GM19043 (cell line): ENCODE data around the gene NCKAP5.
A peak's percentile ranks its signal among the peaks of the same experiment; 100 is the strongest.

Experiments used
- ATAC-seq: cut with Tn5 transposase; IDR thresholded peaks from one replicate; pipeline ENCODE4 v1.9.1; 2021; ENCODE audit warnings: low read depth; ENCODE audit not compliant: unreplicated experiment

The NCKAP5 gene

GRCh38 chr2:132804051-132804450 is 764.2 kb downstream of the NCKAP5 start:
- no peak for ATAC-seq

DNA sequence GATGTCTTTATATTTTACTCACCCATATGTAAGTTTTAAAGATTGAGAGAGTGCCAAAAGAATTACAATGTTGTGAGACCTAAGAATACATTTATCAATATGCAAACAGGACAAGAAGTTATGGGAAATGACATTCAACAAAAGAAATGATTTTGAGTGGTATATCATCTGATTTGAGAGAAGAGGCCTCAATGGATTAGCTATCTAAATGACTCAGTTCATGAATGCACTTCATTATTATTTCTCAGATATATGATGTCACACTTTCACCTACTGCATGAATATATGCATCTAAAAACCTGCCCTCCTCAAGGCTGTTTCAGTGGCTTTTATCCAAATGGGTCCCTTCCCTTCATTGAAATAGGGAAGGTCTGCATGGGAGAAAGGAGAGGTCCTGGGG is 769.9 kb downstream of the NCKAP5 start:
- ATAC-seq = no peak

- ATAC-seq = no peak
These were observed 770.7 kb downstream of the NCKAP5 start for GRCh38 chr2:132797556-132797955.

GRCh38 chr2:132797071-132797470 is 771.2 kb downstream of the NCKAP5 start:
- ATAC-seq = no peak

- ATAC-seq = no peak
These were observed 773.0 kb downstream of the NCKAP5 start for GRCh38 chr2:132795220-132795619.

- ATAC-seq = no peak
These were observed 774.7 kb downstream of the NCKAP5 start for GRCh38 chr2:132793532-132793931.

DNA sequence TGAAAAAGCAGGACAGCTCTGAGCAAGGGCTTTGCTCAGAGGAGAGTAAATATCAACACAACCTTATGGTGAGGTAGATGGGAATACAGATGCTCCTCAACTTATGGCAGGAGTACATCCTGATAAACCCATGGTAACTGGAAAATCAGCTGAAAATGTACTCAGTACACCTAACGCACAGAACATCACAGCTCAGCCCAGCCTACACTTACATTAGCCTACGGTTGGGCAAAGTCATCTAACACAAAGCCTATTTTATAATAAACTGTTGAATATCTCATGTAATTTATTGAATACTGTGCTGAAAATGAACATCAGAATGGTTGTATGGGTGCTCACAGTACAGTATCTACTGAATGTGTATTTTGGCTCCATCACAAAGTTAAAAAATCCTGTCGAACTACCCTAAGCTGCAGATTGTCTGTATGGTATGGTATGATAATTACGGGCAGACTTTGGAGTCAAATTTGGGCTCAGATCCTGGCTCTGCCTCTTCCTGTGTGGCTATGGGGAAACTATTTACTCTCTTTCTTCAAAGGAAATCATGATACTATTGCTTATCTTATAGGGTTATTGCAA is 778.0 kb downstream of the NCKAP5 start:
- no peak for ATAC-seq

DNA sequence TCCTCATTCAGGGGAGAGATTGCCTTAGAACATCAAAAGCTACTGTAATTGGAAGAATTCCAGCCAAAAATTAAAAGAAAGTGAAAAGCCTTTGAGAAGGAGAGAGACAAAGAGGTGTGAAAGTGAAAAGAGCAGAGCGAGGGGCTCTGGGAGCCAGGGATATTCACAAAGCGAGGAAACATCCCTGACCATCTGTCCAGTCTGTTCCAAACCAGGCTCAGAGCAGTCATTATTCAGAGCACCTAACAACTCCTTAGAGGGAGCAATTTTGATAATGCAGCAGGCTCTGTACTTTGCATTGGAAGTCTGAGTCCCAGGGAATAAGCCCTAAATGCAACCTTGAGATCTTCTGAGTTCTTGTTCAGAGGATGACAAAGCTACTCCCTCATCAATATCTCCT is 779.2 kb downstream of the NCKAP5 start:
- no peak for ATAC-seq

GRCh38 chr2:132788310-132788838 is 779.9 kb downstream of the NCKAP5 start:
- ATAC-seq = no peak

DNA sequence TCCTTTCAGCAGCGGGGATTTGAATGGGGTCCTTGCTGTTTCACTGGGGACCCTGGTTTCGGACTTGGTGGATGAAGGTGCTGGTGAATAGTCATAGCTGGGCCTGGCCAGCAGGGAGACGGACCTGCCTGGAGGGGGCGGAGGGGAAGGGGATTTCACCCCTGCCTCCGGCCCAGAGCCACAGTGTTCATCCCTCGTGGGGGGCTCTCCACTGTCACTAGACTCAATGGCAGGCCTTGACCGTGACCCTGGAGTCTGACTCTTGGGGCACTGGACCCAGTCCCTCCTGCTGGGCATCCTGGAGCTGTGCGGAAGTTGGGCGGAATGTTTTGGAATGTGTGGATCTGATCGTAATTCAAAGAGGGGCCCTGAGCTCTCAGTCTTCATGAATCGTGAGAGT is 784.4 kb downstream of the NCKAP5 start:
- ATAC-seq = no peak

DNA sequence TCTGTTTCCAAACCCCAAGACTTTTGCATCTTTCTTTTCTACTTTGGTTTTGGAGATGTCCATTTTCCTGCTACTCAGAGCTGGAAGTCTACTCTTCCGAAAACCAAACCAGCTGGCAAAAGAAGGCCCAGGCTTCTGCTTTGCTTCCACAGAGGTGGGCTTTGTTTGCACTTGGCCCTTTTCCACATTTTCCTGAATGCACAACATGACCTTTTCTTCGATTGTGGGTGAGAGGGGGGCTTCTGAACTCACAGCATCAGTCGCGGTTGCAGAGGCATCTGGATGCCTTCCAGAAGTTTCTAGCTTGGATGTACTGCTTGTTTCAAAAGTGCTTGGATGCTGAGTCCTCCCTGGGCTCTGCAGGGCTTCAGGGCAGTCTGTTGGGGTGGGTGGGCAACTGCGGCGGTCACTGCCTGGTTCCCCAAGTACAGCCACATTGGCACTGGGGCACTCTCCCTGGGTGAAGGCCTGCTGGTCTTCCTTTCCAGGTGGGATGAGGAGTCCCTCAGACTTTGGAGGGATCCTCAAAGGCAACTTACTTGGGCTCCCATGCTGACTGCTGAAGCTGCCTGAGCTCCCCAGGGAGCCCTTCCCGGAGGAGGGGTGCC is 786.0 kb downstream of the NCKAP5 start:
- no peak for ATAC-seq

GRCh38 chr2:132780651-132781050 is 787.6 kb downstream of the NCKAP5 start:
- no peak for ATAC-seq

DNA sequence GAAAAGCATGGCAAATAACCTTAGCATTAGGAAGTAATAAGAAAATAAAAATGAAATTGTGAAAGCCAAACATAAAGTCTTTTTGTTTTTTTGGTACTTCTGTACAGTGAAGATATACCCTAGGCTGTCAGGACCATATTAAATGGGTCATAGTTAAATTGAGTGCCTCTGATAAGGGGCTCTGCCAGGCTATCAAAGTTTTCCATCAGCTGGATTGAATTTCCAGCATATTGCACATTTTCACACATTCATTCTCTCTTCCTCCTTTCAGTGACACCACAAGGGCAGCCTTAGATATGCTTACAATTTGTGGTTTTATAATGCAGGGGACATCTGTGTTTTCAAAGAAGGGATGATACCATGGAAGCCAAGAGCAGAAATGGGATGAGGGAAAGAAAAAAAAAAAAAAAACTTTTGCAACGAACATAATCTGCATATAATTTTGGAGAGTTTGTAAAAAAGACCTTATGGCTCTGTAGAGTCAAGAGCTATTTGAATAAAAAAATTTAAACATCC is 789.0 kb downstream of the NCKAP5 start:
- no peak for ATAC-seq

- ATAC-seq = no peak
These were observed 792.0 kb downstream of the NCKAP5 start for GRCh38 chr2:132776287-132776686.

GRCh38 chr2:132774189-132774588 is 794.1 kb downstream of the NCKAP5 start:
- no peak for ATAC-seq

DNA sequence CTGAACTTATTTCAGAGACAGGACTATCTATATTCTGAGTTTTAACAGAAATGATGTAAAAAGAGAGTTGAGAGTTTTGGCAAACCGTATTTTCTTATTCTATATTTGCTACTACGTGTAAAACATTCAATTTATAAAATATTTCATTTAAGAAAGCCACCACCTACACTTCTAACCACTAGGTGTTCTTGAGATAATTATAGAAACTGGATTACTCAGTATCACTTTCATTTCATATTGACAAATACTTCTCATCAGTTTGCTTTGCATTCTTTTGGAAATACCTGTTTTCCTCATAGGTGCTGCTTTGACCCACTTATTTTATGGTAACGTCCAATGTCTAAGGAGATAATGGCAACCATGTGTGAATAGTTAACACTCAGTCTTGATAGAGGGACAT is 794.9 kb downstream of the NCKAP5 start:
- no peak for ATAC-seq

DNA sequence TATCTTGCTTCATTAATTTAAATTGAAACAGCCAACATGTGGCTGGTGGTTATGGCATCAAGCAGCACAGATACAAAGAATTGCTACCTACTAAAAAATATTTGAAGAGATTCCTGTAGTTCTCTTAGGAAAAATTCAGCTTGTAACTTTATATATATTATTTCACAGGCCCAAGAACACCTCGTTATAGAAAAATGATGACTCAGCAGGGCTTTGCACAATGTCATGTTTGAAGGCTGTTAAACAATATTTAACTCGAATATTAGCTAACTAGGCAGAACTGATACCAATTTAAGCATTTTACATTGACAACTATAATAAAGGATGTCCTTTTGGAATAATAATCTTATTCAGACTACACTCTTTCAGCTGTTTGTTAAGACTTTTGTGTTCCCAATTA is 795.9 kb downstream of the NCKAP5 start:
- no peak for ATAC-seq

DNA sequence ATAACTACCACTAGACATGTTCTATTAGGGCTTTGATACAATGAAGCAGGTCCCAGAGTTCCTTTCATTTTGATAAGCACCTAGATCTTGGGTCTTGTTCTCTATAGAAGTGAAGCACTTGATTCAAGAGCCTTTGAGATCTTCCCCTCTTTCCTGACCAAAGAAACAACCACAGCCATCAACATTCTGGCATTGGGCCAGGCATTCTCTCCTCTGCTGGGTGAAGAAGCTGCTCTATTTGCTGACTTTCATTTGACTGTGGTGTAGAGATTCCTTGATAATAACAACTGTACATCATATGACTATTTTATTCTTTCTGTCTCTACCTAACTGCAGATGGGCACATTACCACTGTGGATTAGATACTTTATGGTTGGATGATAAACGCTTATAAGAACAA is 801.7 kb downstream of the NCKAP5 start:
- ATAC-seq = no peak

DNA sequence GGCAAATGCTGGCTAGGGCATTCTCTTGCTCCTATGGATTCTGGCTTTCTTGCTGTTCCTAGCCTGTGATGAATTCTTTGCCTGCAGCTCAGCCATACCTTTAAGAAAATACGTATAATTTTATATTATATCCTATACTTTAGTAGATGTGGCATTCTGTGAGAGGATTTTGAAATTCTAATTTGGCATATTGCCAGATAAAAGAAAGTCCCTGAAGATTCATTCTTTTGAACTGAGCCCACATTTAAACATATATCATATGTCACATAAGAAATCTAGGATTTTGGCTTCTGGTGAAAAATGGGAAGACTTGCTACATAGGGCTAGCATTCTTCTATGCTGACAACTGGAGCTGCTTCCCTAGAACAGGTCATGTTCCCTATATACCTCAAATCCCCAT is 806.8 kb downstream of the NCKAP5 start:
- ATAC-seq = no peak

GRCh38 chr2:132760971-132761370 is 807.3 kb downstream of the NCKAP5 start:
- ATAC-seq = no peak

GRCh38 chr2:132760405-132760804 is 807.9 kb downstream of the NCKAP5 start:
- ATAC-seq = peak; percentile 56

DNA sequence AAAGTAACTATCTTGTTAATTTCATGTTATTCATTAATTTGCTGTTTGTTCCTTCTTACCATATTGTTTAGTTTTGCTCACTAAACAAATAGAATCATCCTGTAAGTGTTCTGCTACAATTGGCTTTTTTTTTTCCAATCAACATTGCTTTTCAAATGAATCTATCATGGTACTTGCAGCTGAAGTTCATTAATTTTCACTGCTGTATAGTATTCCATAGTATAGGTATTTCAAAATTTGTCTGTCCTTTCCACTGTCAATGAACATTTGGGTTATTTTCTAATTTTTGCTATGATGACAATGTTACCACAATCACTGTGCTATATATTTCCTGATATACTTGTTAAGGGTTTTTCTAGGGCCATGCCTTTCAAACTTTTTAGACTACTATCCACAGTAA is 809.3 kb downstream of the NCKAP5 start:
- ATAC-seq = no peak
